ENCODE data around the gene GNG2. TPM values are rescaled to one million over a fixed set of nuclear protein-coding genes. Genes with fewer than 3 reads are reported as not detected.

The GNG2 gene
- total and polyA plus RNA-seq, 4 donors: 102 to 347 (median 229) TPM

DNA sequence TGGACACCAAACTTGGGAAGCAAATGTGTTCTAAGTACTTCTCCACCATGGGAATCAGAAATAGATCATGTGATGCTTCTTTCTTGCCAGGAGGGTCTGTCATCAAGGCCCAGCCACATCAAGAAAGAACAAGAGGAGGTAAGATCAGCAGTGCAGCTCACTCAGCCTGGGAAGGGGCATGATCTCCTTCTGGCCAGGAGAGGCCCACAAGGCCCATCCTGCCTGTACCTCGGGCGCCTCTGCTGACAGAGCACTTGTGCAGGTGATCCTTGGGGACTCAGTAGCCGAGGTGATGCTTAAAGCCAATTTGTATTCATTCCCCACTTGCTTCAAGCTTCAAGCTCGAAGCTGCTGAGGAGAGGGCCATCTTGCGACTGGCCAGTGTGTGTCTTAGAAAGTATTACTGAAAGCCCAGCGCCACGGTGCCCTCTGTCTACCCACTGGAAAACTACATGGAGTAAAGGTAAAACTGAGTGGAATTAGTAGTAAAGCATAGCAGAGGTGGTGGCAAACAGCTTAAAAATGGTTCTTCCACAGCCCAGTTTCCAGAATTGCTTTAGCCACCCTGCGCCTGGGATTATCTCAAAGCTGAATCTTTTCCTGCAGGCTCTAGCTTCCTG is 155.1 kb downstream of the GNG2 start:
- Histone ChIP-seq H3K9me3 (ENCODE audit: control insufficient read depth, insufficient read depth, low read length) (no peaks in the 10 kb centered on the region), H3K27ac (ENCODE audit: low read depth, low read length) (peak overlapping the region; percentile 35), H3K36me3 (ENCODE audit: control insufficient read depth, insufficient read depth, low read length) (peaks cover 21% of the 10 kb centered on the region), H3K27me3 (ENCODE audit: control insufficient read depth, insufficient read depth, low read length) (no peaks in the 10 kb centered on the region), H3K4me3 (ENCODE audit: low read depth, low read length) (no peak overlapping the region), H3K4me1 (ENCODE audit: control insufficient read depth, insufficient read depth, low read length) (peaks cover 29% of the 10 kb centered on the region)
- WGBS (ENCODE audit: insufficient coverage): 68% methylated on average over 6 of the region's 8 CpGs
- peak in 1 of 6 donors; percentile 44 for DNase-seq (ENCODE audit: low read depth in 4 of 6, low spot score in 6 of 6)

DNA sequence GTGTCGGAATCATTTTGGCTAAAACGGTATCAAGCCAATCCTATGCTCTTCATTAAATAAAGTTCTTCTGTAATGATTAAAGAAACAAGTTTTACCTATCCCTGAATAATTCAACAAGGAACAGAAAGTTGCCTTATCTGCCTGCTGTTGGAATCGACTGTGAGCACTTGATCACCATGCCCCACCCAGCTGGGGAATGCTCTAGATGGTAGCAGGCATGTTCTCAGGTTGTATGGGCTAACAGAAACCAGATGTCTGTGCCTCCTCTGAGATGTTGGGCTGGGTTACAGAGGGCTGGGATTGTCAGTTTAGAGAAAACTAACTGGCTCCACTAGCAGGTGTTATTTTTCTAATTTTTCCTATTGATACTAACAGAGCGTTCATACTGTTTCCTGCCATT is 157.8 kb downstream of the GNG2 start:
- no peaks in the 10 kb centered on the region for H3K27me3 ChIP-seq (ENCODE audit: control insufficient read depth, insufficient read depth, low read length)
- DNase-seq (ENCODE audit: low read depth in 4 of 6, low spot score in 6 of 6): no peak
- 86% methylated on average over 1 of the region's 4 CpGs for WGBS (ENCODE audit: insufficient coverage)
- no peaks in the 10 kb centered on the region for H3K9me3 ChIP-seq (ENCODE audit: control insufficient read depth, insufficient read depth, low read length)
- H3K36me3 ChIP-seq (ENCODE audit: control insufficient read depth, insufficient read depth, low read length): peaks cover 13% of the 10 kb centered on the region
- peaks cover 28% of the 10 kb centered on the region for H3K4me1 ChIP-seq (ENCODE audit: control insufficient read depth, insufficient read depth, low read length)
- H3K4me3 ChIP-seq (ENCODE audit: low read depth, low read length): no peak overlapping the region
- no peak overlapping the region for H3K27ac ChIP-seq (ENCODE audit: low read depth, low read length)

DNA sequence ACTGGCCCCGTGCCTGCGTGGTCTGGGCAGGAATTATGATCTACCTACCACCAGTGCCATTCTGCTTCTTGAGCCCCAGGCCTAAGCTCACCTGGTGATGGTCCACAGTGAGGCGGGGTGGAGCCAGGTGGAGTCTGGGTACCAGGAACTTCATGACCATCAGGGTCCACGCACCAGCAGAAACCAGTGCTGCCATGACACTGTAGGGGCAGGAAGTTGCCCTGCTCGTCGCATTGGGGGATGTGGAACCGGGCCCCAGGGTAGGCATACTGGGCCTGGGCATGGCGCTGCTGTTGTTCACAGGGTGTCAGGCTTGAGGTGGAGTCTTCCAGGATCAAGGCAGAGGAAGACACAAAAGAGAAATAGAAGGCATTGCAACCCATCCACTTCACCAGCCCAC is 158.6 kb downstream of the GNG2 start:
- Histone ChIP-seq H3K4me3 (ENCODE audit: low read depth, low read length) (no peak overlapping the region), H3K9me3 (ENCODE audit: control insufficient read depth, insufficient read depth, low read length) (no peaks in the 10 kb centered on the region), H3K27ac (ENCODE audit: low read depth, low read length) (peak overlapping the region; percentile 25), H3K36me3 (ENCODE audit: control insufficient read depth, insufficient read depth, low read length) (peaks cover 11% of the 10 kb centered on the region), H3K27me3 (ENCODE audit: control insufficient read depth, insufficient read depth, low read length) (no peaks in the 10 kb centered on the region), H3K4me1 (ENCODE audit: control insufficient read depth, insufficient read depth, low read length) (peaks cover 27% of the 10 kb centered on the region)
- DNase-seq (ENCODE audit: low read depth in 4 of 6, low spot score in 6 of 6): no peak
- 98% methylated on average over 5 of the region's 8 CpGs for WGBS (ENCODE audit: insufficient coverage)

Other genes starting within 250 kb of the GNG2 start
- 10 to 100 TPM; 63.9 to 80.6 TPM for gene FRMD6, start 208.7 kb upstream of the GNG2 start, total RNA-seq
- 10 to 100 TPM; 15.9 to 18.5 TPM for gene FRMD6, start 208.7 kb upstream of the GNG2 start, polyA plus RNA-seq (ENCODE audit: insufficient read length in 2 of 2)
- 100 to 1,000 TPM in 1 of 2 donors, 10 to 100 TPM in 1; 97.7 to 145 TPM for gene RTRAF, start 128.9 kb downstream of the GNG2 start, total RNA-seq
- 100 to 1,000 TPM; 191 to 205 TPM for gene RTRAF, start 128.9 kb downstream of the GNG2 start, polyA plus RNA-seq (ENCODE audit: insufficient read length in 2 of 2)
- gene NID2, start 208.4 kb downstream of the GNG2 start, total RNA-seq: 100 to 1,000 TPM; 106 to 270 TPM
- 10 to 100 TPM; 36.9 to 79.5 TPM for gene NID2, start 208.4 kb downstream of the GNG2 start, polyA plus RNA-seq (ENCODE audit: insufficient read length in 2 of 2)

Data from spinal cord (tissue), 10 donors.